Measurements from ENCODE around the gene EXD3. TPM values are rescaled to one million over a fixed set of nuclear protein-coding genes. Genes with fewer than 3 reads are reported as not detected.

The EXD3 gene
- total and polyA plus RNA-seq, 7 donors, result 8.9 to 29.7 (median 18.0) TPM

GRCh38 chr9:137314561-137315560, 108.1 kb downstream of the EXD3 start:
- TF ChIP-seq EP300 (IDR thresholded peaks at IDR 0.05) (no peak), POLR2AphosphoS5 (IDR thresholded peaks at IDR 0.05) (no peak), POLR2A (IDR thresholded peaks at IDR 0.05) (no peak)
- TF ChIP-seq, protein P1, sequence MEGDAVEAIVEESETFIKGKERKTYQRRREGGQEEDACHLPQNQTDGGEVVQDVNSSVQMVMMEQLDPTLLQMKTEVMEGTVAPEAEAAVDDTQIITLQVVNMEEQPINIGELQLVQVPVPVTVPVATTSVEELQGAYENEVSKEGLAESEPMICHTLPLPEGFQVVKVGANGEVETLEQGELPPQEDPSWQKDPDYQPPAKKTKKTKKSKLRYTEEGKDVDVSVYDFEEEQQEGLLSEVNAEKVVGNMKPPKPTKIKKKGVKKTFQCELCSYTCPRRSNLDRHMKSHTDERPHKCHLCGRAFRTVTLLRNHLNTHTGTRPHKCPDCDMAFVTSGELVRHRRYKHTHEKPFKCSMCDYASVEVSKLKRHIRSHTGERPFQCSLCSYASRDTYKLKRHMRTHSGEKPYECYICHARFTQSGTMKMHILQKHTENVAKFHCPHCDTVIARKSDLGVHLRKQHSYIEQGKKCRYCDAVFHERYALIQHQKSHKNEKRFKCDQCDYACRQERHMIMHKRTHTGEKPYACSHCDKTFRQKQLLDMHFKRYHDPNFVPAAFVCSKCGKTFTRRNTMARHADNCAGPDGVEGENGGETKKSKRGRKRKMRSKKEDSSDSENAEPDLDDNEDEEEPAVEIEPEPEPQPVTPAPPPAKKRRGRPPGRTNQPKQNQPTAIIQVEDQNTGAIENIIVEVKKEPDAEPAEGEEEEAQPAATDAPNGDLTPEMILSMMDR (IDR thresholded peaks at IDR 0.05), result no peak
- Histone ChIP-seq H3K4me1 (peaks cover 0 to 22% (median 15%) of the 10 kb centered on the region in 4 donors), H3K27ac (peak overlapping the region in 1 of 4 donors; percentile 45), H3K4me3 (no peak overlapping the region), H3K9me3 (no peaks in the 10 kb centered on the region), H3K36me3 (no peaks in the 10 kb centered on the region), H3K27me3 (peaks cover 13 to 29% (median 29%) of the 10 kb centered on the region in 3 donors)
- peak; percentile 61 for DNase-seq
- intact Hi-C loops (cut with DNase I), result no loop called here
- 60 to 76% methylated on average over 42 of the region's 42 CpGs for WGBS, 2 donors

- DNase-seq, result peak; percentile 52
- H3K9me3 ChIP-seq, result no peaks in the 10 kb centered on the region
- intact Hi-C loops (cut with DNase I), result no loop called here
- peaks cover 0 to 22% (median 15%) of the 10 kb centered on the region in 4 donors for H3K4me1 ChIP-seq
- no peak overlapping the region for H3K4me3 ChIP-seq
- H3K27ac ChIP-seq, result no peak overlapping the region
- H3K36me3 ChIP-seq, result no peaks in the 10 kb centered on the region
- H3K27me3 ChIP-seq, result peaks cover 13 to 37% (median 29%) of the 10 kb centered on the region in 3 donors
- TF ChIP-seq POLR2A (IDR thresholded peaks at IDR 0.05) (no peak), POLR2AphosphoS5 (IDR thresholded peaks at IDR 0.05) (no peak), EP300 (IDR thresholded peaks at IDR 0.05) (no peak)
- TF ChIP-seq, protein P1 (IDR thresholded peaks at IDR 0.05), result no peak
- WGBS, 2 donors, result 66 to 84% methylated on average over 24 of the region's 24 CpGs
These were observed 108.9 kb downstream of the EXD3 start for GRCh38 chr9:137313956-137314560.

DNA sequence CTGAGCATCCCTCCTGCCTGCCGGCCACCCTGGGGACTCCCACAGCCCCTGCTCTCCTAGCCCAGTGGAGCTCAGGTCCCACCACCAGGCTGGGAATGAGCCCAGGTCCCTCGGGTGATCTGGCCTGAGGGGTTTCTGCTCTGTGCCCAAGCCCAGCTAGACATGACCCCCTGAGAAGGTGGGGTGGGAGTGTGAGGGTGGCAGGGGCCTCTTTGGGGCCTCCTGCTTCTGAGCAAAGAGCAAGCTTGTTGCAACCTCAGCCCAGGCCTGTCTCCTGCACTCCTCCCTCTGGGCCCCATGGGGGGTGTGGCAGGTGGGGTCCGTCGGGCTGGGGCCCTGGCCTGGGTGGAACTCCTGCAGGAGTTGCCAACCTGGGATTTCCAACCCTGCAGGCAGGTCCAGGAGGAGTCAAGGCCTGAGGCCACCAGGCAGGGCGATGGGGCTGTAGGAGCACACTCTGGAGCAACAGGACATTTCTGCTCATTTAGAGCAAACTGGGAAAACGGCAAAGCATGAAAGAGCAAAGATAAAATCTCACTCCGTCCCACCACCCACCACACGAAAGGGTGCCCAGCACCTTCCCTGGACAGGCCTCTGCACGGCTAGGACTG, 109.5 kb downstream of the EXD3 start:
- no peaks in the 10 kb centered on the region for H3K9me3 ChIP-seq
- WGBS, 2 donors, result 51 to 67% methylated on average over 9 of the region's 9 CpGs
- H3K27me3 ChIP-seq, result peaks cover 13 to 43% (median 29%) of the 10 kb centered on the region in 3 donors
- no peak overlapping the region for H3K4me3 ChIP-seq
- H3K27ac ChIP-seq, result no peak overlapping the region
- H3K36me3 ChIP-seq, result no peaks in the 10 kb centered on the region
- intact Hi-C loops (cut with DNase I), result no loop called here
- peaks cover 0 to 22% (median 15%) of the 10 kb centered on the region in 4 donors for H3K4me1 ChIP-seq
- TF ChIP-seq EP300 (IDR thresholded peaks at IDR 0.05), result no peak
- TF ChIP-seq, protein P1 (IDR thresholded peaks at IDR 0.05), result no peak
- TF ChIP-seq POLR2AphosphoS5 (IDR thresholded peaks at IDR 0.05), result no peak
- no peak for TF ChIP-seq POLR2A (IDR thresholded peaks at IDR 0.05)
- peak; percentile 36 for DNase-seq

DNA sequence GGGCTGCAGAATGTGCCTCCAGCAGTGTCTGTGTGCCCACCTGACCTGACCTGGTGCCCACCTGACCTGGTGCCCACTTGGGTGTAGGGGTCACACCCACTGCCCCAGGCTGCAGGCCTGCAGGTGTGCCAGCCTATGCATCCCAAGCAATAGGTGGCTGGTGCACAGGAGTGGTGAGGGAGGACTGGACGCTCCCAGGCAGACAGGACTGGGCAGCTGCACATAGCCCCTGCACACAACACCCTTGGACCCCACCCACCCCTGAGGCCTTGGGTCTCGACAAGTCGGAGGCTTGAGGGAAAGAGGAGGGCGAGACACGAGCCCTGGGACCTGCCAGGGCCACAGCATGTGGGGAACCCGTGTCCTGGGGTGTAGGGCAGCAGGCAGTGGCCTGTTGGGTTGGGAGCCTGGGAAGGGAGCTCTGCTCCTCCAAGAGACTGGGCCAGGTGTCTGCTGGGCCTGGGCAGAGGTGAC, 110.1 kb downstream of the EXD3 start:
- Histone ChIP-seq H3K9me3 (no peaks in the 10 kb centered on the region), H3K27ac (no peak overlapping the region), H3K27me3 (peaks cover 13 to 49% (median 31%) of the 10 kb centered on the region in 3 donors), H3K4me1 (peaks cover 0 to 22% (median 15%) of the 10 kb centered on the region in 4 donors), H3K36me3 (no peaks in the 10 kb centered on the region), H3K4me3 (no peak overlapping the region)
- intact Hi-C loops (cut with DNase I), result no loop called here
- TF ChIP-seq EP300 (IDR thresholded peaks at IDR 0.05) (no peak), POLR2AphosphoS5 (IDR thresholded peaks at IDR 0.05) (no peak), POLR2A (IDR thresholded peaks at IDR 0.05) (no peak)
- TF ChIP-seq, protein P1 (IDR thresholded peaks at IDR 0.05), result no peak
- peak; percentile 43 for DNase-seq
- WGBS, 2 donors, result 78 to 91% methylated on average over 6 of the region's 6 CpGs

Data from sigmoid colon (tissue), 7 donors.